GM19452 (cell line): ENCODE measurements around the gene ING1.
"Not testable (repeated sequence)": the region's sequence is repeated elsewhere in the genome, so short reads cannot be mapped to it uniquely, and the experiment has no call there.

ENCODE experiments used
- ATAC-seq: cut with Tn5 transposase; IDR thresholded peaks from one replicate; pipeline ENCODE4 v1.9.1; 2021; ENCODE audit not compliant: unreplicated experiment

The ING1 gene

GRCh38 chr13:110713642-110713952 is at the start of gene ING1:
ING1 (plus strand) TSS chr13:110713700; CDS start chr13:110714150, 450 bp downstream.
- ATAC-seq = no peak

GRCh38 chr13:110664041-110664440 is 49.5 kb upstream of the ING1 start:
- ATAC-seq = no peak

- no peak for ATAC-seq
Measured at GRCh38 chr13:110664673-110665072, 48.8 kb upstream of the ING1 start.

GRCh38 chr13:110665491-110666254 is 47.8 kb upstream of the ING1 start:
- no peak for ATAC-seq

GRCh38 chr13:110666255-110666533 is 47.3 kb upstream of the ING1 start:
- no peak for ATAC-seq

GRCh38 chr13:110669036-110669435 is 44.5 kb upstream of the ING1 start:
- ATAC-seq = no peak

GRCh38 chr13:110669814-110670213 is 43.7 kb upstream of the ING1 start:
- ATAC-seq = not testable (repeated sequence)

GRCh38 chr13:110676595-110677587 is 36.6 kb upstream of the ING1 start:
- ATAC-seq = peak; percentile 79

GRCh38 chr13:110677731-110678545 is 35.6 kb upstream of the ING1 start:
- ATAC-seq = no peak

- ATAC-seq = no peak
Measured at GRCh38 chr13:110680852-110681251, 32.6 kb upstream of the ING1 start.

- no peak for ATAC-seq
Measured at GRCh38 chr13:110681868-110682550, 31.5 kb upstream of the ING1 start.

GRCh38 chr13:110682746-110683145 is 30.8 kb upstream of the ING1 start:
- no peak for ATAC-seq

GRCh38 chr13:110683203-110683883 is 30.2 kb upstream of the ING1 start:
- ATAC-seq = no peak

- ATAC-seq = no peak
Measured at GRCh38 chr13:110683921-110684320, 29.6 kb upstream of the ING1 start.

GRCh38 chr13:110684388-110685056 is 29.0 kb upstream of the ING1 start:
- ATAC-seq = no peak

GRCh38 chr13:110685305-110686020 is 28.0 kb upstream of the ING1 start:
- ATAC-seq = no peak

GRCh38 chr13:110687736-110688135 is 25.8 kb upstream of the ING1 start:
- ATAC-seq = no peak

- no peak for ATAC-seq
Measured at GRCh38 chr13:110689041-110689440, 24.5 kb upstream of the ING1 start.

GRCh38 chr13:110689711-110690110 is 23.8 kb upstream of the ING1 start:
- no peak for ATAC-seq
